ENCODE results near the gene ARHGAP24.

- TF ChIP-seq EZH2phosphoT487 (IDR thresholded peaks at IDR 0.05; ENCODE audit: borderline replicate concordance) (no peak), CTCF (IDR thresholded peaks at IDR 0.05 in 2 of 3, conservative IDR thresholded peaks at IDR 0.05 in 1 of 3; ENCODE audit: borderline replicate concordance in 1 of 3, insufficient read depth in 1 of 3, low read depth in 2 of 3, low read length in 2 of 3) (no peak), EZH2 (IDR thresholded peaks at IDR 0.05) (no peak)
Measured at GRCh38 chr4:86036736-86037135, 561.8 kb downstream of the ARHGAP24 start.
